Osteocyte (in vitro differentiated cells): ENCODE data around the gene ZNRF2. TPM values are rescaled to one million over a fixed set of nuclear protein-coding genes. Genes with fewer than 3 reads are reported as not detected.

ENCODE experiments used
- DNase-seq: peaks from one replicate; pipeline ENCODE4 v3.0.0; 2021; ENCODE audit warnings: mixed read lengths; ENCODE audit not compliant: unreplicated experiment; ENCODE audit errors: extremely low spot score
- H3K27ac Mint-ChIP-seq: one replicate; pipeline ENCODE4 v1.8.0; 2021; ENCODE audit warnings: mild to moderate bottlenecking, mixed read lengths; ENCODE audit not compliant: unreplicated experiment
- H3K27me3 Mint-ChIP-seq: one replicate; pipeline ENCODE4 v1.8.0; 2021; ENCODE audit warnings: mixed read lengths; ENCODE audit not compliant: unreplicated experiment
- H3K36me3 Mint-ChIP-seq: one replicate; pipeline ENCODE4 v1.8.0; 2021; ENCODE audit warnings: mixed read lengths; ENCODE audit not compliant: unreplicated experiment
- H3K4me1 Mint-ChIP-seq: one replicate; pipeline ENCODE4 v1.8.0; 2021; ENCODE audit warnings: mixed read lengths; ENCODE audit not compliant: unreplicated experiment
- H3K4me3 Mint-ChIP-seq: one replicate; pipeline ENCODE4 v1.8.0; 2021; ENCODE audit warnings: mild to moderate bottlenecking, moderate library complexity, mixed read lengths; ENCODE audit not compliant: unreplicated experiment
- H3K9me3 Mint-ChIP-seq: one replicate; pipeline ENCODE4 v1.8.0; 2021; ENCODE audit warnings: mixed read lengths; ENCODE audit not compliant: unreplicated experiment
- total RNA-seq: library from RNA; stranded (reverse); gene quantifications from 2 replicates; pipeline ENCODE4 v1.2.1, GENCODE V29; 2021
- TF ChIP-seq, protein P1 (sequence below): fragments of 200-600 bp; sonication (generic); IDR thresholded peaks from 2 replicates; pipeline ENCODE4 v1.5.0; 2021; ENCODE audit warnings: antibody characterized with exemption, mild to moderate bottlenecking, moderate library complexity

Gene ZNRF2
- total RNA-seq, 1 donor from 2014 or later = 6.8 TPM

DNA sequence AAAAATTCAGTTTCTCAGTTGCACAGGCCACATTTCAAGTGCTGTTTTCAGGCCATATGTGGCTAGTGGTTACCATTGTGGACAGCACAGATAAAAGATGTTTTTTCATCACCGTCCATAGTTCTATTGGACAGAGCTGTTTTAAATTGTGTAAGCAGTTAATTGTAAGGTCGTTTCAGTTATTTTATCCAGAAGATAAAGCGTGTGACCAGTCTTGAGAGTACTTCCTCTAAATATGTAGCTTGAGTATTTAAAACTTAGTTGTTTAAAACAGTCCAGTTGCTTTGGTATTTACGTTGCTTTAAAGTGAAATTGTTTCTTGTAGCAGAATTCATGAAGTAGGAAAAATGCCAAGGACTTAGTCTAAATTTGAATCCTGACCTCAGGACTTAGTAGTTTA, 66.9 kb downstream of the ZNRF2 start:
- no peak overlapping the region for H3K27ac Mint-ChIP-seq
- DNase-seq = no peak
- TF ChIP-seq, protein P1, sequence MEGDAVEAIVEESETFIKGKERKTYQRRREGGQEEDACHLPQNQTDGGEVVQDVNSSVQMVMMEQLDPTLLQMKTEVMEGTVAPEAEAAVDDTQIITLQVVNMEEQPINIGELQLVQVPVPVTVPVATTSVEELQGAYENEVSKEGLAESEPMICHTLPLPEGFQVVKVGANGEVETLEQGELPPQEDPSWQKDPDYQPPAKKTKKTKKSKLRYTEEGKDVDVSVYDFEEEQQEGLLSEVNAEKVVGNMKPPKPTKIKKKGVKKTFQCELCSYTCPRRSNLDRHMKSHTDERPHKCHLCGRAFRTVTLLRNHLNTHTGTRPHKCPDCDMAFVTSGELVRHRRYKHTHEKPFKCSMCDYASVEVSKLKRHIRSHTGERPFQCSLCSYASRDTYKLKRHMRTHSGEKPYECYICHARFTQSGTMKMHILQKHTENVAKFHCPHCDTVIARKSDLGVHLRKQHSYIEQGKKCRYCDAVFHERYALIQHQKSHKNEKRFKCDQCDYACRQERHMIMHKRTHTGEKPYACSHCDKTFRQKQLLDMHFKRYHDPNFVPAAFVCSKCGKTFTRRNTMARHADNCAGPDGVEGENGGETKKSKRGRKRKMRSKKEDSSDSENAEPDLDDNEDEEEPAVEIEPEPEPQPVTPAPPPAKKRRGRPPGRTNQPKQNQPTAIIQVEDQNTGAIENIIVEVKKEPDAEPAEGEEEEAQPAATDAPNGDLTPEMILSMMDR = no peak
- H3K9me3 Mint-ChIP-seq = no peaks in the 10 kb centered on the region
- H3K4me1 Mint-ChIP-seq = peaks cover 19% of the 10 kb centered on the region
- H3K27me3 Mint-ChIP-seq = peaks cover 7% of the 10 kb centered on the region
- no peak overlapping the region for H3K4me3 Mint-ChIP-seq
- peaks cover 5% of the 10 kb centered on the region for H3K36me3 Mint-ChIP-seq

DNA sequence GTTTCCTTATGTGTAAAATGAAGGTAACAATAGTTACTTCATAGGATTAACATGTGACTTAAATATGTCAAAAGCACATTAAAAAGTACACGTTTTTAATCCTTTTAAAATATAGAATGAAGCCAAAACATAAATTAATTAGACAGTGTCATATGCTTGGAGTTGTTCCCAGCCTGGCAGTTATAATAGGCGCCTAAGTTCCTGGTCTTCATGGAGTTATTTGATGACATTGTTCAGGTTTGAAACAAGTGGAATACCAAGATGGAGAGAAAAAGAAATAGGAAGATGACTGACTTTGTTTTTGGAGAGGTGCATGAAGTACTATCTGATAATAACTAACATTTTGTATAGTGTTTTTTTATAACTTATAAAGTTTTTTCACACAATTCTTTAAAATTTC, 67.3 kb downstream of the ZNRF2 start:
- Mint-ChIP-seq H3K27me3 (peaks cover 7% of the 10 kb centered on the region), H3K36me3 (peaks cover 2% of the 10 kb centered on the region), H3K9me3 (no peaks in the 10 kb centered on the region), H3K4me3 (no peak overlapping the region), H3K27ac (no peak overlapping the region), H3K4me1 (peaks cover 19% of the 10 kb centered on the region)
- DNase-seq = no peak
- TF ChIP-seq, protein P1 = no peak

DNA sequence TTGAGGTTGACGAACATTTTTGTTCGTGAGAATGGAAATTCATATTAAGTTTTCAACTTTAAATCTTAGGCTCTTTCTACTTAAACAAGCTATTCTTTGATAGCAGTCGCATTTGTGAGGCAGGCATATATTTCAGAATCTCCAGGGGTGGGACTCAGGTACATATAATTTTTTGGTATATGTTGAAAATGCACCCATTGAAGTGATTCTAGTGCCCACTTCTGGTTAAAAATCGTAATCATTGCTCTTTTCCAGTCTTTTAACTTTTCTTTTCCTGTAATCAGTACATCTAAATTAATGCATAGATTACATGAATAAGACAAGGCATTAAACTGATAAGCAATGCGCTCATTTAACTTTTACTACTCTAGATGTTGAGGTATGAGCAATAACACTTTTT, 67.8 kb downstream of the ZNRF2 start:
- peaks cover 3% of the 10 kb centered on the region for H3K36me3 Mint-ChIP-seq
- no peaks in the 10 kb centered on the region for H3K9me3 Mint-ChIP-seq
- no peak for DNase-seq
- peaks cover 7% of the 10 kb centered on the region for H3K27me3 Mint-ChIP-seq
- no peak overlapping the region for H3K4me3 Mint-ChIP-seq
- H3K4me1 Mint-ChIP-seq = peaks cover 19% of the 10 kb centered on the region
- TF ChIP-seq, protein P1 = no peak
- H3K27ac Mint-ChIP-seq = no peak overlapping the region

DNA sequence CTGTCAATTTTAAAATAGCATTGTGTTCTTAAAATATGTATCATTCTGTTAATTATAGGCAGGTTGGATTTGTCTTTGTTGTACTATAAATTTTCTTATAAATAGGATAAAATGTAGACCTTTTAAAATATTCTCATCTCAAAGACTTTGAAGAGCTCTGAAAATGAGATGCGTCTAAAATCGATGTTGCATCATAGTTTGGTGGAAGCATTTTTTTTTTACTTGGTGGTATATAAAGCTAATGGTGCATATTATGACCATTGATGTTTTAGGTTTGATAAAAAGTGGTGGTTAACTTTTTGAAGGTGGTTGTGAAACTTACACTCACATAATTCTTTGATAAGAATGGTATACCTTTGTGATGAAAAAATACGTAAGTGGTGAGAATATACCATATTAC, 69.1 kb downstream of the ZNRF2 start:
- H3K9me3 Mint-ChIP-seq = no peaks in the 10 kb centered on the region
- H3K27me3 Mint-ChIP-seq = peaks cover 7% of the 10 kb centered on the region
- TF ChIP-seq, protein P1 = no peak
- H3K27ac Mint-ChIP-seq = no peak overlapping the region
- H3K4me1 Mint-ChIP-seq = peaks cover 6% of the 10 kb centered on the region
- H3K4me3 Mint-ChIP-seq = no peak overlapping the region
- peaks cover 8% of the 10 kb centered on the region for H3K36me3 Mint-ChIP-seq
- DNase-seq = no peak

DNA sequence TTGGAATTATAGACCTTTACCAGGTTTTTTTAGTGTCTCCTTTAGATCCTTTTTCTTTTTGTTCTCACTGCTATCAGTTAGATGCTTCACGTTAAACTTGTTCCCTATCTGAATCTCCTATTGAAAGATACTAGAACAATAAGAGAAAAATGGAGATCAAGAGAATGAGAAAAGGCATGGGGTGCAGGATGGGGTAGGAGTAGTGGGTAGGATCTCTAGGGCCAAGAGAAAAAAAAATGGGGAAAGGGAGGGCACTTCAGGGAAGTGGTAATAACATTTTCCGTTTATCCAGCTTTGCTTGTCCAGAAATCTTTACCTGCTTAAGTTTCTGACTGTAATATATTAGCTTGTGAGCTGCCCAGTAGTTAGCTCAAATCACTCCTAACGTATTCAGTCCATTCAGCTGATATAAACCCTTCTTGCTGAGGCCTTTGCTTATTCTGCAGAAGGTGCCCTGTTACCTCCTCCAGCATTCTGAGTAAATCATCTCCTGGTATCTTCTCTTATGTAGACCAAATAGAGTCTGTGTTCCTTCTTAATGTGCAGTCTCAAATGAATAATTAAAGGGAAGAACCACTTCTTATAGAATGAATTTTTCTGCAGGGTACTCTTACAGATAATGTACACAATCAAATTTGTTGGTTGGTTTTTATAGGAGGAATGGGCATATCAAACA, 69.7 kb downstream of the ZNRF2 start:
- peaks cover 12% of the 10 kb centered on the region for H3K36me3 Mint-ChIP-seq
- DNase-seq = no peak
- H3K4me3 Mint-ChIP-seq = no peak overlapping the region
- H3K9me3 Mint-ChIP-seq = no peaks in the 10 kb centered on the region
- no peak overlapping the region for H3K27ac Mint-ChIP-seq
- TF ChIP-seq, protein P1 = no peak
- peaks cover 7% of the 10 kb centered on the region for H3K27me3 Mint-ChIP-seq
- H3K4me1 Mint-ChIP-seq = peaks cover 2% of the 10 kb centered on the region
